ENCODE data around the gene CDH13. TPM values are rescaled to one million over a fixed set of nuclear protein-coding genes. Genes with fewer than 3 reads are reported as not detected.
A peak's percentile ranks its signal among the peaks of the same experiment; 100 is the strongest.

Gene CDH13
- total and polyA plus RNA-seq, 2 of the 8 experiments (the other 6 are each of a cell fraction or from before 2014, with no cell fraction given): 2.3 to 2.4 TPM

GRCh38 chr16:83312015-83312717 lies 685.4 kb downstream of the CDH13 start:
- no peak overlapping the region for H4K5ac ChIP-seq (ENCODE audit: insufficient read length, low read depth, low read length)
- H3K4me3 ChIP-seq (ENCODE audit: extremely low read depth in 1 of 4, insufficient read depth in 2 of 4, low read depth in 3 of 4, low read length in 4 of 4): no peak overlapping the region
- no peak overlapping the region for H2BK20ac ChIP-seq (ENCODE audit: low read length)
- WGBS, 2 experiments (ENCODE audit: extremely low coverage in 1 of 2, insufficient coverage in 1 of 2, insufficient read length in 1 of 2, insufficient replicate concordance in 2 of 2, low coverage in 1 of 2, low lambda C conversion rate in 2 of 2, missing lambda C conversion rate in 1 of 2): 87% methylated on average over 3 of the region's 3 CpGs; no CpG with 5 or more reads in 1 of the 2 experiments
- no peak overlapping the region for H3K18ac ChIP-seq (ENCODE audit: extremely low read depth, low read length)
- peaks cover 0 to 1% (median 0%) of the 10 kb centered on the region in 4 experiments; a peak in 1 of 7 replicates for H3K27me3 ChIP-seq (replicated peaks in 1 of 4; ENCODE audit: control insufficient read depth in 3 of 4, extremely low read depth in 1 of 4, insufficient read depth in 3 of 4, low read length in 3 of 4)
- no peak overlapping the region for H4K91ac ChIP-seq (replicated peaks; ENCODE audit: insufficient read length, low read length)
- no peak overlapping the region for H3K27ac ChIP-seq (ENCODE audit: low read depth, low read length)
- H2BK12ac ChIP-seq (ENCODE audit: low read depth, low read length): no peak overlapping the region
- no peak overlapping the region for H3K4ac ChIP-seq (replicated peaks; ENCODE audit: insufficient read length, low read depth, low read length)
- ChIA-PET CTCF (ENCODE audit: partially characterized antibody) (interaction anchor here (0.7 to 1.6 kb wide), 3 partner anchors 9 to 44 kb away, joined by 3 to 8 read pairs (median 4); no protein-coding TSS in a partner anchor), POLR2A (ENCODE audit: partially characterized antibody) (no interaction called here)
- H3K79me2 ChIP-seq (ENCODE audit: control insufficient read depth in 1 of 2, insufficient read depth in 2 of 2, low read length in 2 of 2): no peaks in the 10 kb centered on the region
- H2BK120ac ChIP-seq (replicated peaks; ENCODE audit: low read depth, low read length): no peak overlapping the region
- no peak overlapping the region for H3K9ac ChIP-seq (replicated peaks in 1 of 4; ENCODE audit: extremely low read depth in 1 of 4, low read depth in 3 of 4, low read length in 3 of 4)
- no peak for TF ChIP-seq MAFK (IDR thresholded peaks at IDR 0.05; ENCODE audit: low read depth, low read length)
- TF ChIP-seq TCF12 (IDR thresholded peaks at IDR 0.05; ENCODE audit: low read depth, low read length): no peak
- no peak for TF ChIP-seq TBP (IDR thresholded peaks at IDR 0.05; ENCODE audit: low read depth, low read length)
- no peak for TF ChIP-seq EGR1 (IDR thresholded peaks at IDR 0.05; ENCODE audit: borderline replicate concordance, low read depth, low read length)
- no peak for TF ChIP-seq RAD21 (IDR thresholded peaks at IDR 0.05 in 1 of 2, conservative IDR thresholded peaks at IDR 0.05 in 1 of 2; ENCODE audit: low read depth in 2 of 2, low read length in 2 of 2)
- peak; percentile 47; the same call in 1 of the 2 replicates for TF ChIP-seq CEBPB (IDR thresholded peaks at IDR 0.05; ENCODE audit: low read depth, low read length)
- TF ChIP-seq EZH2 (IDR thresholded peaks at IDR 0.05; ENCODE audit: low read depth, low read length, severe bottlenecking): no peak
- DNase-seq (ENCODE audit: low read depth in 1 of 2, low spot score in 2 of 2) (no peak), FAIRE-seq (no peak)
- no peak overlapping the region for H3K23ac ChIP-seq (ENCODE audit: insufficient read length)
- H3K56ac ChIP-seq (replicated peaks; ENCODE audit: insufficient read length, low read depth, low read length): no peak overlapping the region
- no peaks in the 10 kb centered on the region for H3K9me3 ChIP-seq (ENCODE audit: insufficient read depth in 2 of 2, low read depth in 1 of 2, low read length in 1 of 2)
- 0 out of 2 replicates have a peak overlapping the region, but pooled peaks have one; percentile 24 for H2AFZ ChIP-seq (ENCODE audit: low read length)
- no peak overlapping the region for H2AK5ac ChIP-seq (ENCODE audit: low read depth, low read length)
- H3K79me1 ChIP-seq (ENCODE audit: low read depth, low read length): no peaks in the 10 kb centered on the region
- no peaks in the 10 kb centered on the region for H3K36me3 ChIP-seq (ENCODE audit: control insufficient read depth in 2 of 4, insufficient read depth in 4 of 4, low read length in 3 of 4)
- H3K4me1 ChIP-seq (replicated peaks in 1 of 4; ENCODE audit: control insufficient read depth in 3 of 4, insufficient read depth in 4 of 4, low read length in 3 of 4): no peaks in the 10 kb centered on the region; a peak in 1 of 7 replicates
- H3K4me2 ChIP-seq (ENCODE audit: insufficient read depth in 1 of 2, low read depth in 2 of 2, low read length in 2 of 2): no peak overlapping the region
- no peak overlapping the region for H2BK15ac ChIP-seq (ENCODE audit: low read length)
- H4K20me1 ChIP-seq (replicated peaks in 1 of 2; ENCODE audit: control insufficient read depth in 1 of 2, insufficient read depth in 2 of 2, low read length in 2 of 2): no peaks in the 10 kb centered on the region
- no peak overlapping the region for H4K8ac ChIP-seq (ENCODE audit: extremely low read depth, insufficient read depth, low read length)
- no peak overlapping the region for H2BK5ac ChIP-seq (ENCODE audit: low read depth, low read length)
- H3K23me2 ChIP-seq (ENCODE audit: low read depth, low read length): no peaks in the 10 kb centered on the region
- H3K14ac ChIP-seq (ENCODE audit: insufficient read length): no peak overlapping the region
